ENCODE results near the gene ADIPOR1.
A peak's percentile ranks its signal among the peaks of the same experiment; 100 is the strongest.
"Not testable (repeated sequence)": the region's sequence is repeated elsewhere in the genome, so short reads cannot be mapped to it uniquely, and the experiment has no call there.

The ADIPOR1 gene, protein sequence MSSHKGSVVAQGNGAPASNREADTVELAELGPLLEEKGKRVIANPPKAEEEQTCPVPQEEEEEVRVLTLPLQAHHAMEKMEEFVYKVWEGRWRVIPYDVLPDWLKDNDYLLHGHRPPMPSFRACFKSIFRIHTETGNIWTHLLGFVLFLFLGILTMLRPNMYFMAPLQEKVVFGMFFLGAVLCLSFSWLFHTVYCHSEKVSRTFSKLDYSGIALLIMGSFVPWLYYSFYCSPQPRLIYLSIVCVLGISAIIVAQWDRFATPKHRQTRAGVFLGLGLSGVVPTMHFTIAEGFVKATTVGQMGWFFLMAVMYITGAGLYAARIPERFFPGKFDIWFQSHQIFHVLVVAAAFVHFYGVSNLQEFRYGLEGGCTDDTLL

DNA sequence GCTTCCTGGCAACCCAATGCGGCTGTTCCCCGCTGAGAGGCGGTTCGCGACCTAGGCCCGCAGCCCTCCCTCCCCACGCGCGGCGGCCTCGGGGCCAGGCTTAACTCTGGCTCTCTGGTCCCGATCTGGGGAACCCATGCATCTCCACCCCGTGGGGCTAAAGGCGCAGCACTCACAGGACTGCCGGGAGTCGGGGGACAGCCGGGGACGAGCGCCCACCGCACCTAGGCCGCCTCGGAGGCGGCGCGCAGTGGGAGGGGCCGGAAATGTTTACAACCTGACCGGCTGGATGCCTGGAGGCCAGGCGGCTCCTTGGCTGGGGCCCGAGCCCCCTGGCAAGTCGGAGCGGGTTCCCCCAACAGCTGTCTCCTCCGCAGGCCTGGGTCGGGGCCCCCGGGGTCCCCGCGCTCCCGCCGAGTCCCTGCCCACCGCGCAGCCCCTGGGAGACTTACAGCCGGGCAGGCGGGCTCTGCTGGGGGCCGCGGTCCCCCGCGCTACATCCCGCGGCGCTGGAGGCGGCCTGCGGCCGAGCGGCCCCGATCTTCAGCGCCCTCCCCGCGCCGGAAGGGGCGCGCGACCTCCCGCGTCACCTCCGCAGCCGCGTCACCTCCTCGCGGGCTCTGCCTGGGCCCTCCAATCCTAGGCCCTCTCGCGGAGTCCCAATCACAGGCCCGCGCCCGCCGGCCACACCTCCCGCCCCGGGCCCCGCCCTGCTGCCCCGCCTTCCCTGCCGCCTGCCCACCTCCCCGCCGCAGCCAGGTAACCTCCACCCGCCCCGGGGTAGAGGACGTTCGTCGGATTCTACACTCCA, at the start of gene ADIPOR1:
TSS of gene ADIPOR1 (minus strand) at position 580 of the 811 bp plus-strand sequence. CDS start 7,242 bp downstream, outside the sequence.
- peak; percentile 88 for DNase-seq (ENCODE audit: low spot score)

DNA sequence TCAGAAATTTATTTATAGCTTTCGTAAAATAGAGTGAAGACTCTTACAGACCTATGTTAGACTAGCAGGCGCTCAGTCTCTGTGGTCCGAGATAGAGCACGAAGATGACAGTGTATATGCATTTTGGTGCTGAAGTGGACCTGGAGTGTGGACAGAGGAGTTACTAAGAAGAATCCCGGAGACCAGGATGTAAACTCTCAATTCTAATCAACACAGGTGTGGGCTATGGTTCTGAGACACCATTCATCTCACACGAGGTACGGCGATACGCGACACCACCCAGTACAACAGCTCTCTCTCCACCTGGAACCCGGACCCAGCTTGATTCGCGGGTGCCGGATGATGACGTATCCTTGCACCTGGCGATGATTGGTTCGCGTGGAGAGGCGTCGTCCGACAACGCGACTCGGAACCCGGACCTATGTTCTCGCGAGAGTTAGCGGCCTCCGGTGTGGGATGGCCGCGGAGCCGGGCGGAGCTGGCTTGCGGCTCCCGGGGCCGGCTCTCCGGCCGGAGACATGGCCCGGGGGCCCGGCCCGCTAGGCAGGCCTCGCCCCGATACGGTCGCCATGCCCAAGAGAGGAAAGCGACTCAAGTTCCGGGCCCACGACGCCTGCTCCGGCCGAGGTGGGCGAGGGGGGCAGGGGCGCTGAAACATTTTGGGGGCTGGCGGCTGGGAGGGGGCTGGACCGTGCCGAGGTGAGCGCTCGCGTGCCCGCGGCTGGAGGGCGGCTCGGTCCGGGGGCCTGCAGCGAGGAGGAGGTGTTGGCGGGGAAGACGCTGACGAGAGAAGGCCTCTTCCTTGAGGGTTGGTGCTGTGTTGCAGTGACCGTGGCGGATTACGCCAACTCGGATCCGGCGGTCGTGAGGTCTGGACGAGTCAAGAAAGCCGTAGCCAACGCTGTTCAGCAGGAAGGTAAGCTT, 49.1 kb upstream of the ADIPOR1 start, which contains the start of gene TMEM183A:
TSS of gene TMEM183A (plus strand) at position 427 of the 924 bp plus-strand sequence. CDS start at position 519, 92 bp downstream.
- peak; percentile 93 for DNase-seq (ENCODE audit: low spot score)

DNA sequence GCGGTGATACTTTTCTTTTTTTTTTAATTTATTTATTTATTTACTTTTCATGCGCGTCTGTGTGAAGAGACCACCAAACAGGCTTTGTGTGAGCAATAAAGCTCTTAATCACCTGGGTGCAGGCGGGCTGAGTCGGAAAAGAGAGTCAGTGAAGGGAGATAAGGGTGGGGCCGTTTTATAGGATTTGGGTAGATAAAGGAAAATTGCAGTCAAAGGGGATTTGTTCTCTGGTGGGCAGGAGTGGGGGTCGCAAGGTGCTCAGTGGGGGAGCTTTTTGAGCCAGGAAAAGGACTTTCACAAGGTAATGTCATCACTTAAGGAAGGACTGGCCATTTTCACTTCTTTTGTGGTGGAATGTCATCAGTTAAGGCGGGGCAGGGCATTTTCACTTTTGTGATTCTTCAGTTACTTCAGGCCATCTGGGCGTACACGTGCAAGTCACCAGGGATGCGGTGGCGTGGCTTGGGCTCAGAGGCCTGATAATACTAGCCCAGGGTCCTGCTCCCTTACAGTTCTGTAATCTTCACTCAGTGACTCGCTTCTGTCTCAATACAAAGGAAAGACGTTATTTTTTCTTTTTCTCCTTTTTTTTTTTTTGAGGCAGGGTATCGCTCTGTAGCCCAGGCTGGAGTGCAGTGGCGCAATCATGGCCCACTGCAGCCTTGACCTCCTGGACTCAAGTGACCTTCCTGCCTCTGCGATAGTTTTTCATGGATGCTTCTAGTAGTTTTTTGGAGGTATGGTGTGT, 47.5 kb upstream of the ADIPOR1 start:
- not testable (repeated sequence) for DNase-seq (ENCODE audit: low spot score)

DNA sequence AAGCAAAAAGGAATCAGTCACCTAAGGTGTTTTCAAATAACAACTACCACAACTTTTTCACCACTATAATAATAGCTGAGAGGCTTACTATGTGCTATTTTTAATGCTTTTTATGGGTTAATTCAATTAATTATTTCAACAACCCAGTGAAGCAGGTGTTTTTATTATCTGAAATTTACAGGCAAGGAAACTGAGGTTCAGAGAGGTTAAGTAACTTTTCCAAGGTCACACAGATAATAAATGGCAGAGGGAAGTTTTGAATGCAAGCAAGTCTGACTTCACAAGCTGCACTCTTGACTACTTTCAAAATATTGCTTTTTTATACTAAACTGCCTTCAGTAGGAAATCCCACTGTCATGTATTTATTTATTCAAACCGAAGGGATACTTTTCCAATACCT, 44.8 kb upstream of the ADIPOR1 start:
- no peak for DNase-seq (ENCODE audit: low spot score)

DNA sequence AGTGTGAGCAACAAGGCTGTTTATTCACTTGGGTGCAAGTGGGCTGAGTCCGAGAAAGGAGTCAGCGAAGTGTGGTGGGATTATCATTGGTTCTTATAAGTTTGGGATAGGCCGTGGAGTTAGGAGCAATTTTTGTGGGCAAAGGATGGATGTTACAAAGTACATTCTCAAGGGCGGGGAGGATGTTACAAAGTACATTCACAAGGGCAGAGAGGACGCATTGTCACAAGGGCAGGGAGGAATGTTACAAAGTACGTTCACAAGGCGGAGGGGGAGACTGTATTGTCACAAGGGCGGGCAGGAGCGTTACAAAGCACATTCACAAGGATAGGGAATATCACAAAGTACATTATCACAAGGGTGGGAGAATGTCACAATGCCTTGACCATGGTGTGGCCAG, 43.9 kb upstream of the ADIPOR1 start:
- DNase-seq (ENCODE audit: low spot score): no peak

DNA sequence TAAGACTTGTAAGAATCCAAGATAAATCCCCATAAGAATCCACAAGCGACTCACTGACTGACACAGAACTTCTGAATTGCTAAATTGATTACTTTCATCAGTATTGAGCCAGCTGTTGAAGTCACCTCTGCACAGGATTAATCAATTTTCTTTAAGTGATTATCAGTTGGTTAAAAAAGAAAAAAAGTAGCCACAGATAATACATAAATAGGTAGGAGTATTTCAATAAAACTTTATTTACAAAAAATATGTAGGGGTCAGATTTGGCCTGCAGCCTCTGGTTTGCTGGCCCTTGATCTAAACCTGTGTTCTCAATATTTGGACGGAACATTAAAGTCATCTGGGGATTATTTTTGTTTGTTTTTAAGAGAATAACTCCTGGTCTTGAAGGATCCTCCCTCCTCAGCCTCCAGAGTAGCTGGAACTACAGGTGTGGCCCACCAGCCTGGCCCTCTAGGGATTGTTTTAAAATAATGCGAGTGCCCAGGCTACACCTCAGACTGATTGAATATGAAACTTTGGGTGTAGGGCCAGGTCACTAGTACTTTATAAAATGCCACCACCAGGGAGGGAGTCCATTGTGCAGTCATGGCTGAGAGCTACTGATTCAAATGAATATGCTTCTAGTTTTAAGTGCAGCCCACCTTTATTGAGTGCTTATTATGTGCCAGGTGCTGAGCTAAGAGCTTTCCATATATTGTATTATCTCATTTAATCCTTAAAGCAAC, 42.3 kb upstream of the ADIPOR1 start:
- no peak for DNase-seq (ENCODE audit: low spot score)

DNA sequence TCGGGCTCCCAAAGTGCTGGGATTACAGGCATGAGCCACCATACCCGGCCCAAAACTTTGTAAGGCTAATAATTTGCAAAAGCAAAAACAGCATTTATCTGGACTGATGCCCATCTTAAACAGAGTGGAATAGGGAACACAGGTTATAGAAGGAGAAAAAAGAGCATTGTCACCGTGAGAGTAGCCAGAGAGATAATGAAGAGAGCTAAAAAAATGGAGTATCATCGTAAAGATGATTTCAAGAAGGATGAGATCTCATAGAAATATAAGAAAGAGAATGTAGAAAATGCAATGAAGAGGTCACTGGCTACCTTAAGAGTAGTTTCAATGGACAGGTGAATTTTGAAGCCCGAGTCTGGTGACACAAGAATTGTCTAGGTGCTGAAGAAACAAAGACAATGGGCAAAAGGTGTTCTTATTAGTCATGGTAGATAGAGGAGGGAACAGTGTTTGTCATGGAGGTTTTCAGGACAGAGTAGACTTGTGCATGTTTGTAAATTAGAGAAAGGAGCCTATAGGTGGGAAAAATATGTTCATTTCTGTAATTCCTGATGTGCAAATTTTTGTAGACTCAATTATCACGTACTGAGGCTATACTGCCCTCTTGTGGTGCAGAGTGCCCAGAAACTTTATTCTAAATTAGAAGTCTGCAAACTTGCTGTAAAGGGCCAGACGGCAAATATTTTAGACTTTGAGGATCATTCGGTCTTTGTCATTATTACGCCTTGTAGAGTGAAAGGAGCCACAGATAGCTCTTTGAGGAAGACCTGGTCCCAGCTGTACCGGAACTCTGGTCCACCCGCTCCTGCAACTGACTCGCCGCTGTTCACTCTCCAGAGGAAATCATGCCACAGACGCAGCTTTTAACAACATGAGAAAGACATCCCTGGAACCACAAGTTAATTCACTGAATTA, 41.0 kb upstream of the ADIPOR1 start:
- DNase-seq (ENCODE audit: low spot score): peak; percentile 43

DNA sequence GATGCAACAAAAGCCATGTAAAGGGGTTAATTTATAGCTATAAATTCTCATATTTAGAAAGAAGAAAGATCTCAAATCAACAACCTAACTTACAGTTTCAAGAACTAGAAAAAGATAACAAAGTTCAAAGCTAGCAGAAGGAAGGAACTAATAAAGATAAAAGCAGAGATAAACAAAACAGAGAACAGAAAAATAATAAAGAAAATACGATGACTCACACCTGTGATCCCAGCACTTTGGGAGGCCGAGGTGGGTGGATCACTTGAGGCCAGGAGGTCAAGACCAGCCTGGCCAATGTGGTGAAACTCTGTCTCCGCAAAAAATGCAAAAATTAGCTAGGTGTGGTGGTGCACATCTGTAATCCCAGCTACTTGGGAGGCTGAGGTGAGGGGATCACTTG, 36.6 kb upstream of the ADIPOR1 start:
- no peak for DNase-seq (ENCODE audit: low spot score)

DNA sequence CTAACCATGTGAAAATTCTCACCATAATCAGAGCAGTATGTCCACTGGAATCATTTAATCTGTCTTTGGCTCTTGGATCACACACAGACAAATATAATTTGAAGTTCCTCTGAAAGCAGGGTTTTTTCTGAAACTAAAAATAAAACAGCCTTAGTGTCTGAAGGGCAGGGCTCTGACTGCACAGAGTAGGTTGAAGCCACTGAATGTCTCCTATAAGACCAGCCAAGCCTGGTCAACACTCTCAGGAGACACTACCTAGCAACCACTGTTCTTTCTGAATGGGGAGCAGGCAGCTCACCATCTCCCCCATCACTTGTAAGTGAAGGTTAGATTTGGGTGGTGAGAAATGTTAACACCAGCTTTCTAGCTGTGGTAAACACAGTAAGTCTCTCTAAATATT, 33.0 kb upstream of the ADIPOR1 start:
- no peak for DNase-seq (ENCODE audit: low spot score)

DNA sequence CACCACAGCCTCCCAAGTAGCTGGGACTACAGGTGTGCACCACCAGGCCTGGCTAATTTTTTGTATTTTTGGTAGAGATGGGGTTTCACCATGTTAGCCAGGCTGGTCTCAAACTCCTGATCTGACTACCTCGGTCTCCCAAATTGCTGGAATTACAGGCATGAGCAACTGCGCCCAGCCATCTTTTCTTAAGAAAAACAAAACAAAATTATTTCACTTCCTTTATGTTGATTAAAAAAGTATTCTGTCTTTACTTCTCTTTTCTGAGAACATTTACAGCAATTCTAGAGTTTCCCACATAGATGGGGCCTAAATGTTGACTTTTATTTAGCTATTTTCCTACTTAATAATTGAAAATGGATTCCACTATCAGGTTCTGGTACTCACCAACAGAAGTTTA, 31.8 kb upstream of the ADIPOR1 start:
- no peak for DNase-seq (ENCODE audit: low spot score)

DNA sequence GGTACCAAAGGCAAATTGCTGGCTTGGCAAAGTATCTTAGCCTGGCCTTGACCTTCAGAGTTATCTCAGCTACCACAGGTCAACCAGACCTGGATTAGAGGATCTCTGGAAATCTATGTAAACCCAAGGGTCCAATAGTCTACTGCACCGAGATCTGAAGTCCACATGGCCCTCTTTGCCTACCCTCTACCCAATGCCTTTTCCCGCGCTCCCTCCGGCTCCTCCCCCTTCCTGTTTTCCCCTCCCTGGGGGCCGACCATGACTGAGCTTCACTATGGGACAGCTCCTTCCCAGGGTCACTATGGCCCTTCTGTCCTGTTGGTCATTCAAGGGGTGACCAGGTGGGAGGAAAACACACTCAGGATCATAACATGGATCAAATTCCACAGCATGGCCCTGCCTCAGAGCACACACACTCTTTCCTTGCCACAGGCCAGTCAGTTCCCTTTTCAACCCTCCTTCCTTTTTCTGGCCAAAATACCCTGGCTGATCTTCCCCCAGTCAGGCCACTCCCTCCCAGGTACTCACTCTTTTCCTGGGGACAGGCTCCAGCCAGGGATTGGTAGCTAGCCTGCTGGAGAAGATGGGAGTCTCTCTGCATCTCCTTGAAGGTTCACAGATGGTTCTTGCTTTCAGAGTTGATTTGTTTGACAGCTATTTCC, 29.9 kb upstream of the ADIPOR1 start:
- DNase-seq (ENCODE audit: low spot score): no peak

DNA sequence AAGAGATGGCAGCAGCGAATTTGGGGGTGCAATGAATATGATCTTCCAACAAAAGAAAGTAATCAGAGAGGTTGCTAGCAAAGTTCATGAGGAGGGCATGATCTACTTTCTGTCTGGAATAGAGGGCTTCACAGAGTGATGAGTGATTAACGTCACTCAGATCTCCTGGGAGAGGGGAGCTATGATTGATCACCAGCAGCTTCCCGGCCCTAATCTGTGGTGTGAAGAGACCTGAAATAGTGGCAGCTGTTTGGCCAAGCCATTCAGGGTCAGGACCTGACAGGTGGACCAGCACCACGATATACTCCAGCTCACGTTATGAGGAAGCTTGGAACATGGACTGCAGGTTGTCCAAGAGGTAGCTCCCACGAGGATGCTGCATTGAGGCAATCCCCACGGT, 29.1 kb upstream of the ADIPOR1 start:
- no peak for DNase-seq (ENCODE audit: low spot score)

DNA sequence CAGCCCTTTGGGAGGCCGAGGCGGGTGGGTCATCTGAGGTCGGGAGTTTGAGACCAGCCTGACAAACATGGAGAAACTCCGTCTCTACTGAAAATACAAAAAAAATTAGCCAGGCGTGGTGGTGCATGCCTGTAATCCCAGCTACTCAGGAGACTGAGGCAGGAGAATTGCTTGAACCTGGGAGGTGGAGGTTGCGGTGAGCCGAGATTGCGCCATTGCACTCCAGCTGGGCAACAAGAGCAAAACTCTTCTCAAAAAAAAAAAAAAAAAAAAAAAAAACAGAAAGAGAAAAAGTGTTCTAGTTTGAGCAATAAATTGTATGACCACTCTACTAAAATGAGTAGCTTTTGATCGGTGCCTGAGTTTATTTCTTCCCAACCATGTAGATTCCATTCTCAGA, 28.0 kb upstream of the ADIPOR1 start:
- DNase-seq (ENCODE audit: low spot score): not testable (repeated sequence)

DNA sequence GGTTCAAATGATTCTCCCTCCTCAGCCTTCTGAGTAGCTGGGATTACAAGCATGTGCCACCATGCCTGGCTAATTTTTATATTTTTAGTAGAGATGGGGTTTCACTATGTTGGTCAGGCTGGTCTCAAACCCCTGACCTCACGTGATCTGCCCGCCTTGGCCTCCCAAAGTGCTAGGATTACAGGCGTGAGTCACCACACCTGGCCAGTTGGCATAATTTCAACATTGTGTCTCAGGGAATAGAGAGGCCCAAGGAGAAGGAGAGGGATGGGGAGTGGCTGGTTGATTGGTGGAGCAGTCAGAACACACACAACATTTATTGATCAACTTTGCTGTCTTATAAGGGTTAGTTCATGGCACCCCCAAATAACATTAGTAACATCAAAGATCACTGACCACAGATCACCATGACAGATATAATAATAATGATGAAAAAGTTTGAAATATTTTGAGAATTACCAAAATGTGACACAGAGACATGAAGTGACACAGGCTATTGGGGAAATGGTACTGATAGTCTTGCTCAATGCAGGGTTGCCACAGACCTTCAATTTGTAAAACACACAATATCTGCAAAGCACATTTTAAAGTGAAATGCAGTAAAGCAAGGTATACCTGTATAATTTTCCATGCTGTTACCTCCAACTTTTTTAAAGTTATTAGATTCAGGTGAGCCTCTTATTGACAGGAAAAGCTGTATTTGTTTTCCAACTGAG, 24.8 kb upstream of the ADIPOR1 start:
- no peak for DNase-seq (ENCODE audit: low spot score)

DNA sequence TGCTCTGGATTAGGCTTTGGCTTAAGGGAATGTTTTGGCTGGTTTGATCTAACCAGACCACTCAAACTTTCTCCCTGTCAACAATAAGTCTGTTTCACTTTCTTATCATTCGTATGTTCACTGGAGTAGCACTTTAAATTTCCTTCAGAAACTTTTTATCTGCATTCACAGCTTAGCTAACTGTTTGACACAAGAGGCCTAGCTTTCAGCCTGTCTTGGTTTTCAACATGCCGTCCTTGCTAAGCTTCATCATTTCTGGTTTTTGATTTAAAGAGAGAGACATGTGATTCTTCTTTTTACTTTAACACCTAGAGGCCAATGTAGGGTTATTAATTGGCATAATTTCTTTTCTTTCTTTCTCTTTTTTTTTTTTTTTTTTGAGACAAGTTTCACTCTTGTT, 23.8 kb upstream of the ADIPOR1 start:
- DNase-seq (ENCODE audit: low spot score): no peak

DNA sequence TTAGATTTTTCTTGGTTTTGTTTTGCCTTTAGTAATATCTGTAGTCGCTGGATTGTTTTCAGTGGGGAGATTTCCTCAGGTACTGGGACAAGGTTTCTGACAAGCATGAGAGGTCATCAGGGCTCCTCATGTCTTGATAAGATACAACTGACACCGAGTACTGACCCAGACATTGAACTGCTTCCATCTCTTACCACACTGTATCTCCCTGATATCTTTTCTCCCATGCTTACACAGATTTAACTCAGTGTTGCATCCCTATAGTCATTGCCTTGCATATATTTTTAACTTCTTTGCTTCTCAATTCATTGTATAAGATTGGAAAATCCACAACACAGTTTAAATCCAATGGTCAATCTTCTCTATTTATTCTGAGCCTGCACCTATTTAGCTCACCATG, 21.3 kb upstream of the ADIPOR1 start:
- no peak for DNase-seq (ENCODE audit: low spot score)

DNA sequence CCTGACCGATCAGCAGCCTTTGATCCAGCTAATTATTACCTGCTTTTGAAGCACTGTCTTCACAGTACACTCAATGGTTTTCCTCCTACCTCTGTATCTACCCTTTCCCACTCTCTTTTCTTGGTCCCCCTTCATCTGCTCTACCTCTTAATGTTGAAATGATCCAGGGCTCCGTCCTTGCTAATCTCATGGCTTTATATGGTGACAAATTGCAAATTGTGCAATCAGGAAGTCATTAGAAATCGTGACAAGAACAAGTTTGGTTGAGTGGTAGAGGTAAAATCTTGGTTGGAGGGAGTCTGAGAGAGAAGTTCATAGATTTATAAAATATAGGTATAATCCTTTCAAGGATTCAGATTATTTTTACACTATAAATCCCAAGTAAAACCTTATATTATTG, 18.5 kb upstream of the ADIPOR1 start:
- no peak for DNase-seq (ENCODE audit: low spot score)

DNA sequence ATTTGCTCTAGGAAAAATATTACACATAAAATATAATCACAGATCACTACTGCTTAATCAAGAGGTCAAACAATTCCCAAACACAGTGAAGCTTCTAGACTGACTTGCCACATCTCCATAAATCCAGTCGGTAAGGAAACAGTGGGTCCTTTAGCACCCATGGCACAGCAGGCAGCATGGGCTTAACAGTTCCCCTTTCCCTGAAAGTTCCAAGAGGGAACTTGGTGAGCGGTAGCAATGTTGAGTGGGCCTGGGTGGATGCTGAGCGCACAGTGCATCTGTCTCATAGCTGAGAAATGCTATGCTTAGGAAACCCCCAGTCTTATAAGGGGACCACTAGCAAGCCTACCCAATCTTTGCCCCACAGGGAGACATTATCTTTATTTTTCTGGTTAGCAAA, 16.7 kb upstream of the ADIPOR1 start:
- DNase-seq (ENCODE audit: low spot score): no peak
